GM21786 (cell line): Measurements from ENCODE around the gene PPM1M.

Experiments
- ATAC-seq: cut with Tn5 transposase; IDR thresholded peaks from one replicate; pipeline ENCODE4 v1.9.1; 2021; ENCODE audit not compliant: unreplicated experiment

PPM1M gene

GRCh38 chr3:52216585-52217408 is 28.8 kb upstream of the PPM1M start:
- no peak for ATAC-seq

- no peak for ATAC-seq
These were observed 28.2 kb upstream of the PPM1M start for GRCh38 chr3:52217409-52217805.

GRCh38 chr3:52218026-52218425 is 27.5 kb upstream of the PPM1M start:
- ATAC-seq = no peak

GRCh38 chr3:52218454-52218853 is 27.1 kb upstream of the PPM1M start:
- no peak for ATAC-seq

GRCh38 chr3:52218937-52219650 is 26.5 kb upstream of the PPM1M start:
- no peak for ATAC-seq

GRCh38 chr3:52220380-52221026 is 25.1 kb upstream of the PPM1M start:
- ATAC-seq = no peak

- ATAC-seq = no peak
These were observed 24.4 kb upstream of the PPM1M start for GRCh38 chr3:52221141-52221562.

GRCh38 chr3:52221563-52222318 is 23.8 kb upstream of the PPM1M start:
- no peak for ATAC-seq

GRCh38 chr3:52222319-52223221 is 23.0 kb upstream of the PPM1M start:
- ATAC-seq = no peak

- ATAC-seq = no peak
These were observed 21.8 kb upstream of the PPM1M start for GRCh38 chr3:52223449-52224408.

- ATAC-seq = peak; percentile 84
These were observed 19.9 kb upstream of the PPM1M start, which contains the start of gene TLR9 for GRCh38 chr3:52225452-52226228. TSS of gene TLR9 (minus strand) at chr3:52225645. CDS start at chr3:52225529, 116 bp downstream.

- ATAC-seq = no peak
These were observed 19.2 kb upstream of the PPM1M start for GRCh38 chr3:52226229-52226817.

GRCh38 chr3:52227117-52227516 is 18.4 kb upstream of the PPM1M start:
- ATAC-seq = no peak

- no peak for ATAC-seq
These were observed 17.8 kb upstream of the PPM1M start for GRCh38 chr3:52227766-52228165.

GRCh38 chr3:52228266-52228665 is 17.3 kb upstream of the PPM1M start:
- no peak for ATAC-seq

- ATAC-seq = no peak
These were observed 16.7 kb upstream of the PPM1M start for GRCh38 chr3:52228751-52229291.

- no peak for ATAC-seq
These were observed 15.9 kb upstream of the PPM1M start for GRCh38 chr3:52229656-52230055.
